ENCODE results near the gene POLN. TPM values are rescaled to one million over a fixed set of nuclear protein-coding genes. Genes with fewer than 3 reads are reported as not detected.

The POLN gene
- total RNA-seq, 1 donor from 2014 or later: 8.6 TPM

DNA sequence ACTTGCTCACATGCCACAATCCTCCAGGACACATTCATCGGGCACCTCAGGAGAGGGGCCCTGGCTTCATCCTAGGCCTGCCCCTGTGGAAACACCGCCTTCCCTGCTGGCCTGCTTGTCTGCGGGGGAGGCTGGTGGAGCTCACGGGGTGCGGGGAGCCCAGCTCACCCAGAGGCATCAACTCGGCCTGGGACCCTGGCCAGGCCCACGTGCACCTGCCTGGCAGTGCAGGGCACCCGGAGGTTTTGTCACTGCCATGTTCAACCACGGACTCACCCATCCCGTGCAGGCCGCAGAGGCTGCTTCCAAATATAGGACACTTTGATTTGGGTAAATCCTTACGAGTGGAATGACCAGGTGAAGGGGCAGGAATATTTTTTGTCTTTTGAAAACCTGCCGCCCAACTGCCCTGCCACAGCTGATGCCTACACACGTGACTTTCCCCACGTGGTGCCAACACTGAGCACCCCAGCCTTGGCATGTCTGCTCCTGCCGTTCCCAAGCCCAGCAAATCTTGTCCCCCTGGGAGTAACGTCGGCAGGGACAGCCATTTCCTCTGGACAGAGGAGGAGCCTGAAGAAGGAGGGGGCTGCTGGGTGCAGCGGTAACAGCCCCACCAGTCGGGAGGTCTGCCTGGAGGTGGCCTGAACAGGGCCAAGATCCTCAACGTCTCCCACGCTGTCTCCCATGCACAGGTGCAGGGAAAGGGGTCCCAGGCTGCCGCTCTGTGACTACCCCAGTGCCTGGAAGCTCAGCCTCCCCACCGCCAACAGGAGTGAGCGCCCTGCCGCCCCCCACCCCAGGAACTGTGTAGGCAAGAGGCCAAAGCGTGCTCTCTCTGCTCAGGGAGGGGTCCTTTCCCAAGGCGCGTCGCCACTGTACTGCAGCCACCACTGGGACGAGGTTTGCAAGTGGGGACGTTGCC, 11.5 kb upstream of the POLN start:
- DNase-seq (ENCODE audit: low spot score in 2 of 2) (peak; percentile 18 to 27), FAIRE-seq (no peak)

- FAIRE-seq: no peak
- DNase-seq (ENCODE audit: low spot score in 2 of 2): no peak
Measured at GRCh38 chr4:2252530-2253091, 10.7 kb upstream of the POLN start.

- no peak for FAIRE-seq
- peak; percentile 12 to 14 for DNase-seq (ENCODE audit: low spot score in 2 of 2)
Measured at GRCh38 chr4:2251795-2252529, 10.0 kb upstream of the POLN start.

- DNase-seq (ENCODE audit: low spot score in 2 of 2) (peak; percentile 14 to 18), FAIRE-seq (no peak)
Measured at GRCh38 chr4:2251073-2251794, 9.3 kb upstream of the POLN start.

GRCh38 chr4:2250357-2251072, 8.6 kb upstream of the POLN start:
- DNase-seq (ENCODE audit: low spot score in 2 of 2) (peak; percentile 10 to 17), FAIRE-seq (no peak)

DNA sequence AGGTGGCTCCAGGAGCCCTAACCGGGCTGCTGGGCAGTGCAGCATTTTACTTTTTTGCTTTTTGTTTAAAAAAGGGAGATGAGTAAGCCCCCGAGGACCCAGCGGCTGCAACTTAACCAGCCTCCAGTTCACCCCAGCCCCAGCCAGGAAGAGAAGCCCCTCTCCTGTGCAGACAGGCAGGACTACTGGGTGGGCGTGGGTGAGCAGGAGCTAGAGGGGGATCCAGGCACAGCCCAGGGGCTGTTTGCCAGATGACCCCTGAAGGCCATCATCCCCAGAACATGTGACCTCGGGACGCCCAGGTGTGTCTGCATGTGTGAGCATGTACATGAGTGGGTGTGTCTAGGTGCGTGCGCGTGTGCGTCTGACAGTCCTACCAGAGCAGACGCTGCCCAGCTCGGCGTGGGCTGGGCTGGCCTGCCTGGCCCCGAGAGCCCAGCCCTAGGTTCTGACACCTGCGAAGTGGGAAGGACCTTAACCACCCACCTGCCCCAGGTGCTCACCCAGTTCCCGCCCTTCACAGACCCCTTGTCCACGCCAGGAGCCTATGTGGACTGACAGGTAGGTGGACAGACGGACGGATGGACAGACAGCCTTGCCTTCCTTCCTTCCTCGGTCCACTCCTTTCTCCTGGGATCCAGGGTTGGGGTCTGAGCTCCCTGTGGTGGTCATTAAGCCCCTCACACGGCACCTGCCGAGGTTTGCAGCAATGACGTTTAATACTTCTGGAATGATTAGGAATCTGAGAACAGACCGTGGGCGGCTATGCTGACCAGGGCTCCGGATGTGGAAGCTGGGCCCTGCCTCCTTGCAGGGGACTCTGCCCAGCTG, 7.8 kb upstream of the POLN start:
- DNase-seq (ENCODE audit: low spot score in 2 of 2) (peak; percentile 14 to 17), FAIRE-seq (no peak)

GRCh38 chr4:2248821-2249261, 6.9 kb upstream of the POLN start:
- FAIRE-seq (no peak), DNase-seq (ENCODE audit: low spot score in 2 of 2) (peak; percentile 13 to 23)

DNA sequence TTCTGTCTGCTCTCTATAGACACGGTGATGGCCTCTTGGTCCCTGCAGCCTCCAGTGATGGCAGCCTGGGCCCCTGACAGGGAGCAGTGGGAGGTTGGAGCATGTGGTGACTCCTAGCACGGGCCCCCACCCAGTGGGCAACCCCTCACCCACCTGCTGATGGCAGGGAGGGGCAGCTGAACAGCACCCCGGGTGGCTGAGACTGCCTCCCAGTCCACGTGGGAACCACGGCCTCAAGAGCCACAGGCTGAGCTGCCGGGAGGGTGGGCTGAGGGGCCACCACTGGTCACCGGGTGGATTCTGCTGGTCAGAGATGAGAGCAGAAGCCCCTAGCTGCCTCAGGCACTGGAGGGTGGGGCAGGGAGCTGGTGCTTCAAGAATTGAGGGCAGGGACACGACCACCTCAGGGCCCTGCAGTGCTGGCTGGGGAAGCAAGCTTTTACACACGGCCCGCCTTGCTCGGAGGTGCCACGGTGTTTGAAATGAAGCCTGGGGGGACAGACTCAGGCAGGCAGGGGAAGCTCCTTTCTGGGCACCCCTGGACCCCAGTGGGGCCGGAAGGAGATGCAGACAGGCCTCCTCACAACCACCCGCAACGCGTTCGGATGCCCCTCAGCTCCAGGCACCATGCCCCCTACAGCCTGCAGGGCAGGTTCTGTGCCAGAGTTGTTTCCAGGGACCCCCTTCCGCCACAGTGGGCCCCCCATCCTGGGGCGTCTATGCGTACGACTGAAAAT, 6.3 kb upstream of the POLN start:
- FAIRE-seq (no peak), DNase-seq (ENCODE audit: low spot score in 2 of 2) (peak; percentile 4 to 8)

- peak; percentile 7 to 15 for DNase-seq (ENCODE audit: low spot score in 2 of 2)
- FAIRE-seq: no peak
Measured at GRCh38 chr4:2247128-2248043, 5.5 kb upstream of the POLN start.

DNA sequence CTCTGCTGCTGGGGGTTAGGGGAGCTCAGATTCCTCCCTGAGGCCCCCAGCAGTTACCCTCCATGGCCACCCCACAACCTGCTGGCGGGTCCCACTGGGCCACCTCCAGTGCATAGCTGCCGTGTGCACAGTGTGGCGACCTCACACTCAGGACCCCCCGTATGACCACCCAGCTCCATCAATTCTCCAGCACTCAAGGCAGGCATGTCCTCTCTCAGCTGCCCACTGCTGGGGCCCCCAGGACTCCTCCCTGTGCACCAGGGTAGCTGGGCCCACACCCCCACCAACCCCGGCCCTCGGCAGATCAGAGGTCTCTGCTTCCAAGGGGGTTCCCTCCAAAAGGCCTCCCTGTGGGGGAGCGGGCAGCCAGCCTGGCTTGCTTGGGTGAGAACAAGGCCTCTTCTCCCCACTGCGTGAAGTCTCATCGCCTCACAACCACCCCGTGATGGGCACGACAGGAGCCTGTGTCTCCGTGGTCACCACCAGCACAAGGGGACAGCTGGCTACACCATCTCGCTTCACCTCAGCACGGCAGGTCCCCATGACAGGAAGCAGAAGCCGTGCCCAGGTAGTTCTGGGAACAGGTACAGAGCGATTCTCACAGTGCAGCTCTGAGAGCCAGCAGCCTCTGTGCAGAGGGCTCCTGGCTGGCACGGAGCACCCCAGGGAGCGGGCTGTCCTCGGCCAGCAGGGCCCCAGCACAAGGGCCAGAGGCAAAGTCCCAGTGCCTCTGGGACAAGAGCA, 4.6 kb upstream of the POLN start:
- DNase-seq (ENCODE audit: low spot score in 2 of 2) (peak; percentile 7 to 19), FAIRE-seq (no peak)

DNA sequence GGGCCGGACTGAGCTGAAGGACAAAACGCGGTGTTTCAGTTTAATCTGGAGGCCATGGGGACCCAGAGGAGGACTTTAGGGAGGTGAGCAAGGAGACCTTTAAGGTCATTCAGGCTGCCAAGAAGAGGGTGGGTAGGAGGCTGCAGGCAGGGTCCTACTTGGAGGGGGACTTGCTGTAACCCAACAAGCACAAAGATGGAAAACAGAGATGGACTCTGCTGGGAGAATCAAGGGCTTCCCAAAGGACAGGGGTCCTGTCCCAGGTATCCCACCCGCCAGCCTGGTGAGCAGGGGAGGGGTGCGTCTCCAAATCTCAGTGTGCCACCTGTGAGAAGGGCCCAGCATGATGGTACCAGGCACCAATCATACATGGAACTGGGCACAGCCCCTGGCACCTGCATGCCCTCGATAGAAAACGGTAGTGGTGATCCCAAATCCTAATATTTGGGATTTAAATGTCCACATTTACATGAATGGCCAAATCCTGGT, 3.9 kb upstream of the POLN start:
- FAIRE-seq: no peak

GRCh38 chr4:2245057-2245786, 3.3 kb upstream of the POLN start:
- peak in 1 of 2 donors; percentile 12 for DNase-seq (ENCODE audit: low spot score in 2 of 2)
- FAIRE-seq: no peak

More for the DNA sequence above, 3.9 kb upstream of the POLN start:
- DNase-seq (ENCODE audit: low spot score in 2 of 2): no peak

DNA sequence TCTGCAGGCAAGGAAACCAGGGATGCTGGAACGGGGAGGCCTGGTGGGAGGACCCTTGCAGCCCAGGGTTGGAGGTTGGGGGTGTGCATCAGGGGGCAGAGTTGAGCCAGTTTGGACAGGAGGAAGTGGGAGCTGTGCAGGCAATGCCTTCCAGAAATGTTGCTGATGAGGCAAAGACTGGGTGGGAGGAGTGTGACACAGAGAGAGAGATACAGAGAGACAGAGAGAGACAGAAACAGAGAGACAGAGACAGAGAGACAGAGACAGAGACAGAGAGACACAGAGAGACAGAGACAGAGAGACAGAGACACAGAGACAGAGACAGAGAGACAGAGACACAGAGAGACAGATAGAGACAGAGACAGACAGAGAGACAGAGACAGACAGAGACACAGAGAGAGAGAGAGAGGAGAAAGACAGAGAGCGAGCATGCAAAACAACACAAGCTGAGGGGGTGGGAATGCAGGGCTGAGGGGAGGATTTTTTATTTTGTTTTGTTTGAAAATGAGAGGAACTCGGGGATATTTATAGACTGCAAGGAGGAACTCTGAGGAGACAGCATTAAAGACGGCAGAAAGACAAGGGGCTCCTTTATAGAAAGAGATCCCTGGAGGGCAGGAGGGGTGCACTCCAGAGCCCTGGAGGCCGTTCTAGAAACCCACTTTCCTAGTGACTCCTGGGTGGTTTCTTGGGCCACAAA, 1.9 kb upstream of the POLN start:
- FAIRE-seq (no peak), DNase-seq (ENCODE audit: low spot score in 2 of 2) (peak; percentile 37 to 47)

- no peak for FAIRE-seq
- DNase-seq (ENCODE audit: low spot score in 2 of 2): no peak
Measured at GRCh38 chr4:2241003-2241402, 918 bp downstream of the POLN start.

Measured in frontal cortex (tissue), 4 donors.